ENCODE results near the gene DOK1.

Gene DOK1

DNA sequence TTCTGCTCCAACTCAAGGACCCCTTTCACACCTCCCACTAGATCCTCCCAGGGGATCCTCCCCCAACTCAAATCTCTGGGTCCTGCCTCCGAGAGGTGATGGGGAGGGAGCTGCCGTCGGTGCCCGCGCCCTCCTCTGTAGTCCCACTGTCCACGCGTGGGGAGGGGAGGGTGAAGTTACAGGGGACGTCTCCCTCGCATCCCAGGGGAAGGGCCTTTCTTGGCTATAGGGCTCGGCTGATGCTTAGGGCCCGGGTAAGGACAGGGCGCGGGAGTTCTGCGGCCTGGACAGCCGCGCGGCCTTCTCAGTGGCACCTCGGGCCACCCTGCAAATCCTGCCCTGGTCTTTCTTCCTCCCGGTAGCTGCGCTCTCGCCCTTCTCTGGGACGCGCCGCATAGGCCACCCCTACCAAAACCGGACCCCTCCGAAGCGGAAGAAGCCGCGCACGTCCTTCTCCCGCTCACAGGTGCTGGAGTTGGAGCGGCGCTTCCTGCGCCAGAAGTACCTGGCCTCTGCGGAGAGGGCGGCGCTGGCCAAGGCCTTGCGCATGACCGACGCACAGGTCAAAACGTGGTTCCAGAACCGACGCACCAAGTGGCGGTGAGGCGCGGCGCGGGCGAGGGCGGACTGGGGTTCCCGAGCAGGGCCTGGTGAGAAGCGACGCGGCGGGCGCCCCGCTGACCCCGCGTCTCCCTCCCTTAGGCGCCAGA, 39.1 kb upstream of the DOK1 start:
- TF ChIP-seq POLR2A (IDR thresholded peaks at IDR 0.05; ENCODE audit: low read depth, low read length), result no peak
- DNase-seq (ENCODE audit: insufficient read length, low spot score) (no peak), FAIRE-seq (no peak)

DNA sequence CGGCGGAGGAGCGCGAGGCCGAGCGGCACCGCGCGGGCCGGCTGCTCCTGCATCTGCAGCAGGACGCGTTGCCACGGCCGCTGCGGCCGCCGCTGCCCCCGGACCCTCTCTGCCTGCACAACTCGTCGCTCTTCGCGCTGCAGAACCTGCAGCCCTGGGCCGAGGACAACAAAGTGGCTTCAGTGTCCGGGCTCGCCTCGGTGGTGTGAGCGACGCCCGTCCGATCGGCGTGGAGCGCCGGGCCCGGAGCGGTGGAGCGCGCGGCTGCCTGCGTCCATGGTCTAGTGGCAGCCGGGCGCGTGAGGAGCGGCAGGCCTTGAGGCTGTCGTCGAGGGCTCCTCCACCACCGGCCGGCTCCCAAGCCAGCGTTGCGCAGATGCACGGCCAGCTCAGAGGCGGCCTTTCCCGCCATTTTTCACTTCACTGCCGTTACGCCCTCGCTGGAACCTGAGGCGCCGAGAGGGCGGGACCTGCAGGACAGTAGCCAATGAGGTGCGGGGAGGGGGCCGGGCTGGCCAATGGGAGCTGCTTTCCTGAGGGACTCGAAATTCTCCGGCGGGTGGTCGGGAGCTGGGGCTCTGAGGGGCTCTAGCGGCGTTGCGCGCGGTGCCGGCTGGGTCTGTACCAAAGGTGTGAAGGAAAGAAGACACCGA, 38.4 kb upstream of the DOK1 start:
- DNase-seq (ENCODE audit: insufficient read length, low spot score) (no peak), FAIRE-seq (no peak)
- TF ChIP-seq POLR2A (IDR thresholded peaks at IDR 0.05; ENCODE audit: low read depth, low read length), result no peak

DNA sequence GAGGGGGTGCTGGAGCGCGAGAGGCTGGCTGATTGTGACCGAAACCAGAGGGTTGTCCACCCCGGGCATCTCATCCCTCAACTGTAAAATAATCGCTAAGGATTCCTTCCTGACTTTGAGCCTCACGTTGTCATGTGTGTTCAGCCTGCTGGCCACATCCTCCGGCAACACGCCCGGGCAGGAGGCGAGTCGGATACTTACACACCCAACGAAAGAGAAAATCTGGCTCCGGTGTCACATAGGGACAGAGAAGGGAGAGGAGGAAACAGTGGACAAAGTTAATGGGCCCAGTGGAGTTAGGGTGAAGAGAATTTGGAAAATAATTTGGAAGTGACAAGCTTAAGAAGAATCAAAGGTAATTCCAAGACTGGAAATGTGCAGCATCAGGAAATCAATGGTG, 37.9 kb upstream of the DOK1 start:
- no peak for DNase-seq (ENCODE audit: insufficient read length, low spot score)
- no peak for FAIRE-seq
- no peak for TF ChIP-seq POLR2A (IDR thresholded peaks at IDR 0.05; ENCODE audit: low read depth, low read length)

DNA sequence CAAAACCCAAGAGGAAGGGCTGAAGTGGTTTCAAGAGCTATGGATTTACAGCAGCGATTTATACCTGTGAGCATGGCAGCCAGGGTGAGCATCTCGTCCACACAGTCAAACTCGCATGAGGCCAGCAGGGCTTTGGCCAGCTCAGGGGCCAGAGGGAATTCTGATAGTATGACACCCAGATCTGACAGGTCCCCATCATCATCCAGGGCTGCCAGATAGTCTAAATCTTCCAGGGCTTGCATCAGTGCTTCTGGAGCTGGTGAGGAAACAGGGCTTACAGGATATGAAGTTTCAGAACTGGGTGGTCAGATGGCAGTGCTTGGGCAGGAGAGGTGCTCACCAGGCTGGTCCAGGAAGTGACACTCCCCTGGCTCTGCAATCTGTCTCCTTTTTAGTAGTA, 32.0 kb upstream of the DOK1 start:
- FAIRE-seq (no peak), DNase-seq (ENCODE audit: insufficient read length, low spot score) (no peak)
- no peak for TF ChIP-seq POLR2A (IDR thresholded peaks at IDR 0.05; ENCODE audit: low read depth, low read length)

DNA sequence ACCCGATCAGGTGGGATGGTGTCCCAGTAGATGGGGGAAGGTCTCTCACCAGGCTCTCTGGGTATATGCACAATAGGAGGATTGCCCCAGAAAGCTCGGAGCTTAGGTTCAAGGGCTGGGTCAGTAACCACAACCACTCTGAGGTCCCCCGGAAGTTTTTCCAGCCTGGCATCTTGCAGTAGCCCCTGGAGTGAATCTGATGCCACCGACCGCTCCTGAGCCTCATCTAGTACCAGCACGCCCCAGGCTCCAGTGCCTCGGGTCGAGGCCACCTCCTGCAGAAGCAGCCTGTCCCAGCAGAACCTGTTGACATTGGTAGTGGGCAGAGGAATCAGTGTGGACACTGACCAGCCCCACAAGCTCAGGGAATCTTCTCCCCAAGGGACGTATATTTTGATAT, 30.5 kb upstream of the DOK1 start:
- DNase-seq (ENCODE audit: insufficient read length, low spot score), result no peak
- no peak for TF ChIP-seq POLR2A (IDR thresholded peaks at IDR 0.05; ENCODE audit: low read depth, low read length)
- no peak for FAIRE-seq

DNA sequence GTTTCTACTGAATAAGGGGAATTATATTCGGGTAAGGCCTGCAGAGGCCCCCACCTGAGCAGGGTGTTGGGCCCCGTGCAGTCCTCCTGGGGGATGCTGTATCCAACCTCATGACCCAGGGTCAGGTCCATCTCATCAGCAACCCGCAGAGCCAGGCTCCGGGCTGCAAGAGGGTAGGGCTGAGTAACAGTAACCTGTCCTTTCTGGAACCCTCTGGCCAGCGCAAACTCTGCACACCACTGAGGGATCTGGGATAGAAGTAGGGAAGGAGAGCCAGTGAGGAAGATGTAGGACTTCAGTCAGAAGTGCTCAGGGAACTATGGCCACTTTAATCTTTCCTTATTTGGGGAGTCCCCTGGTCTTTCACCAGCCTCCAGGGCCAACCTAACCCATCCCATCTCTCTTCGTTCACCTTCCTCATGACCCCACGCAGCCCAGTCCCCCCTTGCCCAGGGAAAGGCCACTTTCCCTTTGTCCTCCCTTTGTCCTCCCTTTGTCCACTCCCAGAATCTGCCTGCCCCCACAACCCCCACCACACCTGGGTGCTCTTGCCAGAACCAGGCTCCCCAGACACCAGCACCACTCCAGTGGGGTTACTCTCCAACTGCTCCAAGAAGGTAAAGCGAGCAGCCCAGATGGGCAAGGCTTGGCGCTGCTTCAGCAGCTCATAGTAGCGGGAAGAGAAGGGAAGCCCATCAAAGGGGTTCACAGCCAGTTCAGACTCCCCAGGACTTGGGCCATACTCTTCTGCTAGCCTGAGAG, 29.4 kb upstream of the DOK1 start:
- DNase-seq (ENCODE audit: insufficient read length, low spot score) (no peak), FAIRE-seq (no peak)
- no peak for TF ChIP-seq POLR2A (IDR thresholded peaks at IDR 0.05; ENCODE audit: low read depth, low read length)

DNA sequence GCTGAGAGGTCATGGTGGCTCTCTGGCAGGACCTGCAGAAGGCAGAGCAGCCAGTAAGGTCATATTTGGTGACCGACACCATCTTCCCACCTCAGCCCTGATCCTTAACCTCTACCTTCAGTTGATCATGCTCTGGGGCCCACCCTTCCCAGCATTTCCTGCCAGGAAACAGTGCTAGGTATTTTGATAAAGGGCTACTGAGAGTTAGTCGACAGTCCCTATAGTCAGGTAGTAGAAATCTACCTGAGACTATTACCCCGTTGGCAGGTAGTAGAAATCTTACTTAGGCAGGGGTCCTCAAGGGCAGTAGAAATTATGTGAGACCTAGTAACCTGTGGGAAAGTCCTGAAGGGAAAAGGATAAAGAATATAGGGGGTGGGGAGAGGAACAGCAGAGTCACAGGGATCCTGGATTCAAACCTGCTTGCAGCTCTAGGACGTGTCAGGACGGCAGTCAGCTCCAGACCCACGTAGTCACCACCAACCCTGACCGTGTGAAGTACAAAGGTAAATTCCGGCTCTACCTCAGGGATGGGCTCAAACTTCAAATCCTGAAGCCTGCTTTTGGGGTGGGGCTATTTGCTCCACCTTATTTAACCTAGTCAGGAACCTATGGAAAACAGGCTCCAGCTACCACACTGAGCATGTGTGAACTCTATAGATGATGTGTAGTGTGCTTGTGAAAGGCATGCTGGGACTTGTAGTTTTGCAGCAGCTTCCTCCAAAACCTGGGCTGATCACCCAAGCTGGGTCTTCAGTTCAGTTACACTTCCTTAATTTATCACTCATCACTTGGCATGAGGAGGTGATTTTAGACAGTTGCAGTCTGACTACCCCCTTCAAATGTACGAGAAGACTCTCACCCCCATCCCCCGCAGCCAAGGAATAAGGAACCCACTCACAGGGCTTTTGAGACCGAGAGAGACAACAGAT, 28.5 kb upstream of the DOK1 start, which contains the start of gene DQX1:
Gene DQX1 (minus strand): TSS at position 515 of the 932 bp plus-strand sequence. CDS start 502 bp downstream, at position 13.
- TF ChIP-seq POLR2A (IDR thresholded peaks at IDR 0.05; ENCODE audit: low read depth, low read length), result no peak
- DNase-seq (ENCODE audit: insufficient read length, low spot score) (no peak), FAIRE-seq (no peak)

DNA sequence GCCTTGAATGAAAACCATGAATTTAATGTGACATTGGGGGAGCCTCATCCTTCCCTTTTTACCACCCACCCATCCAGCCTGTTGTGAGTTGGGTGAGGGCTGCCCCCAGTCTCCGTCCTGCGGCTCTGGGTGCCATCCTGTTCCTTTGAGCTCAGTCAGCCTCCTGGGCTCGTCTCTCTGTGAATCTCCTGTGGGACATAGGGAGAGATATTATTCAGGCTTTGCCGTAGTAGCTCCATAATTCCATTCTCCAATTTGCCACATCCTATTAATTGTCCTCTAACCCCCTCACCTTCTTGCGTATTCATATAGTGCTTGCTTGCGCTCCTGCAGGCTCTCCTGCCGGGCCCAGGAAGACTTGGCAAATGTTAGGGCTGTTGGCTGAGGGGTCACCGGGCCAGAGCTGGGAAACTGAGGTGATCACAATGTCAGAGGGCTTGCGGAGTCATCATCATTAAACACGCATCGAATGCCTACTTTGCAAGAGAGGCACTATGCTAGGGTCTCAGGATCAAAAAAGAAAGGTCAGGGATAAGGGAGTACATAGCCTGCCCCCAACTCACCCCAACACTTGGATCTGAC, 27.8 kb upstream of the DOK1 start:
- DNase-seq (ENCODE audit: insufficient read length, low spot score) (no peak), FAIRE-seq (no peak)
- no peak for TF ChIP-seq POLR2A (IDR thresholded peaks at IDR 0.05; ENCODE audit: low read depth, low read length)

DNA sequence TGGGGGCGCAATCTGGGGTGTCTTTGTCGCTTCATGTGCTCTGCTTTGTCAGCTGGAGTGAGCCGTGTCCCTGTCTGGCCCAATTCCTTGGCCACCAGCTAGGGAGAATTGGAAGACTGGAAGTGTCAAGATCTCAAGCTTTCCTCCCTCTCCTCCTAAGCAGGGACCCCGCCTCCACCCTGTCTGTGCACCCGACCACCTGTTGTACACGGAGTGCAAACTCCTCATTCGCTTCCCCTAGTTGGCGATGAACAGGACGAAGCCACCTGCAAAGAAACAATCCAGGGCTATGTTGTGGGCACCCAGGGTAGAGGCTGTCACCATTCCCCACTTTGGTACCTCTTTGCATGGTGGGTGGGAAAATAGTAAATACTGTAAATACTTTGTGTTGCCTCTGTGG, 26.8 kb upstream of the DOK1 start:
- no peak for TF ChIP-seq POLR2A (IDR thresholded peaks at IDR 0.05; ENCODE audit: low read depth, low read length)
- DNase-seq (ENCODE audit: insufficient read length, low spot score) (no peak), FAIRE-seq (no peak)

DNA sequence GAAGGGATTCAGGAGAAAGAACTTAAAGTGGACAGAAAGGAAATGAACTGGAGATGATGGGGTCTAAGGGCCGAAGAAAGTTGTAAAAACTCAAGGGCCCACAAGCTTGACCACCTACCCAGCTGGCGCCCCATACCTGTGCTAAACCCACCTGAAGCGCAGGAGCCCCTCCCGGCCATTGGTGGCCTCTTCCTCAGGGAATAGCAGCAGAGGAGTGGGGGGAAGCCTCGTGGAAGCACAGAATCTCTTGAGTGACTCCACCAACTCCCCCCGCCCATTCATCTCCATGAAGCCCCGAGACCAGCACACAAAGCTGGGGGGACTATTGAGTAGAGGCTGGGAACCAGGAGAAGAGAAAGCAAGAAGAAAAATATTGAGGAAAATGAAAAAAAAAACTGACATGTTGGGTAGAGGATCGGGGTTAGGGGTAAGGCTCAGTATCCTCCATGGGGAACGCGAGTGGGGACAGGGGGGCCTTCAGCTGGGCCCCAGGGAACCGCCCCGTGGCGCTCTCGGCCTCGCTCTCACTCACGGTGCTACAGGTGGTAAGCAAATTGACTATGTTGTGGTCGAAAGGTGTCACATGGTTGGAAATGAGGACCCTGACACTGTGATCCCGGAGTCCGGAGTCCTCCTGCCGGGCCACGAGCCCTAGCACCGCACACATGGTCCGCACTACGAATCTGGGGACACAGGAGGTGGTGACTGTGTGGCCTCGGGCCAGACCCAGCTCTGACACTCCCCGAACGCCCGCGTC, 25.7 kb upstream of the DOK1 start:
- TF ChIP-seq POLR2A (IDR thresholded peaks at IDR 0.05; ENCODE audit: low read depth, low read length), result no peak
- no peak for DNase-seq (ENCODE audit: insufficient read length, low spot score)
- FAIRE-seq, result no peak

DNA sequence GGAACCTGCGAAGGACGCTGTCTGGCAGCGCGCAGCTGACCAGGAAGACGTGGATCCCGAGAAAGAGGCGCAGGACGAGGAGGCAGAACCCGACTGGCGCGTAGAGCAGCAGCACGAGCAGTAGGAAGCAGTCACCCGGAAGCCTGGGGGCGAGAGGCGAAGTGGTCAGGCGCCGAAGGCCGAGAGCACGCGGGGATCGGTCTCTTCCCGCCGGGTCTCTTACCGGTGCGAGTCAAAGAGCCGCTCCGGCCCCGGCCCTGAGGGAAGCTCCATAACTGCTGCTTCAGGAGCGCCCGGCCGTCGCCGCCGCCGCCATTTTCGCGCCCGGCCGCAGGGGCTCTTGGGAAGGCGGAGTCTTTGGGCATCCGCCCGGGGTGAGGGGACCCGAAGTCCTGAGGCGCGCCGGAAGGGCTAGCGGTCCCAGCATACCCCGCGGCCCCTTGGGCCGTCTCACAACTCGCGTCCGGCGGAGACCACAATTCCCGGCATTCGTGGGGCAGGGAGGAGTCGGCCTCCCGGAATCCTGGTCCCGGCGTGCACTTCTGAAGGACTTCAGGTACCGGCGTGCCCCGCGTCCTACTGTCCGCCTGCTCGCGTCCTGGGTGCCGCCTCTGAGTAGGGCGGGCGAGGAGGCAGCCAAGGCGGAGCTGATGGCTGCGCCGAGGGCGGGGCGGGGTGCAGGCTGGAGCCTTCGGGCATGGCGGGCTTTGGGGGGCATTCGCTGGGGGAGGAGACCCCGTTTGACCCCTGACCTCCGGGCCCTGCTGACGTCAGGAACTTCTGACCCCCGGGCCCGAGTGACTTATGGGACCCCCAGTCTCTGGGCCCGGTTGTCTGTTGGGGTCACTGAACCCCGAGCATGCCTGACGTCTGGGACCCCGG, 24.9 kb upstream of the DOK1 start, which contains the start of the genes AUP1 and HTRA2:
Gene AUP1 (minus strand): TSS at position 350 of the 882 bp plus-strand sequence. CDS start 77 bp downstream, at position 273.
Gene HTRA2 (plus strand): TSS at position 577 of the 882 bp plus-strand sequence. CDS start 74 bp downstream, at position 651.
- DNase-seq (ENCODE audit: insufficient read length, low spot score), result peak; percentile 99

More for the DNA sequence above, 24.9 kb upstream of the DOK1 start, which contains the start of the genes AUP1 and HTRA2:
- TF ChIP-seq POLR2A (IDR thresholded peaks at IDR 0.05; ENCODE audit: low read depth, low read length), result peak; percentile 58
- FAIRE-seq, result no peak

Measured in H54 (cell line).